ENCODE results near the gene TOR1A.

DNA sequence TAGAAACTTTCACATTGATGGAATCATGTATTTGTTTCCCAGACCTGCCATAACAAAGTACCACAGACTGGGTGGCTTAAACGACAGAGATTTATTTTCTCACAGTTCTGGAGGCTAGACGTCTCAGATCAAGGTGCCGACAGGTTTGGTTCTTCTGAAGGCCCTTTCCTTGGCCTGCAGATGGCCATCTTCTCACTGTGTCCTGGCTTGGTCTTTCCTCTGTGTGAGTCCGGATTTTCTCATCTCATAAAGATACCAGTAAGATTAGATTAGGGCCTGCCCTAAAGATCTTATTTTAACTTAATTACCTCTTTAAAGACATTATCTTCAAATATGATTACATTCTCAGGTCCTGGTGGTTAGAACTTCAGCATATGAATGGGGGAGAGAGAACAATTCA is 17.1 kb upstream of the TOR1A start:
- no peak for TF ChIP-seq POLR2A (IDR thresholded peaks at IDR 0.05)
- TF ChIP-seq, protein P1, sequence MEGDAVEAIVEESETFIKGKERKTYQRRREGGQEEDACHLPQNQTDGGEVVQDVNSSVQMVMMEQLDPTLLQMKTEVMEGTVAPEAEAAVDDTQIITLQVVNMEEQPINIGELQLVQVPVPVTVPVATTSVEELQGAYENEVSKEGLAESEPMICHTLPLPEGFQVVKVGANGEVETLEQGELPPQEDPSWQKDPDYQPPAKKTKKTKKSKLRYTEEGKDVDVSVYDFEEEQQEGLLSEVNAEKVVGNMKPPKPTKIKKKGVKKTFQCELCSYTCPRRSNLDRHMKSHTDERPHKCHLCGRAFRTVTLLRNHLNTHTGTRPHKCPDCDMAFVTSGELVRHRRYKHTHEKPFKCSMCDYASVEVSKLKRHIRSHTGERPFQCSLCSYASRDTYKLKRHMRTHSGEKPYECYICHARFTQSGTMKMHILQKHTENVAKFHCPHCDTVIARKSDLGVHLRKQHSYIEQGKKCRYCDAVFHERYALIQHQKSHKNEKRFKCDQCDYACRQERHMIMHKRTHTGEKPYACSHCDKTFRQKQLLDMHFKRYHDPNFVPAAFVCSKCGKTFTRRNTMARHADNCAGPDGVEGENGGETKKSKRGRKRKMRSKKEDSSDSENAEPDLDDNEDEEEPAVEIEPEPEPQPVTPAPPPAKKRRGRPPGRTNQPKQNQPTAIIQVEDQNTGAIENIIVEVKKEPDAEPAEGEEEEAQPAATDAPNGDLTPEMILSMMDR (IDR thresholded peaks at IDR 0.05), result no peak
- TF ChIP-seq EP300 (IDR thresholded peaks at IDR 0.05), result no peak
- no peak for TF ChIP-seq POLR2AphosphoS5 (IDR thresholded peaks at IDR 0.05)

Measured in gastroesophageal sphincter (tissue), 3 donors.